G401.6 (cell line): Measurements from ENCODE around the gene IFIT3.

Experiments
- FAIRE-seq: peaks from 2 replicates; lab custom pipeline; 2012; peaks lifted over from hg19 to GRCh38; lab: Jason Lieb, UNC

The IFIT3 gene

GRCh38 chr10:89362929-89363328 is 35.1 kb downstream of the IFIT3 start:
- FAIRE-seq: no peak

- no peak for FAIRE-seq
These were observed 36.1 kb downstream of the IFIT3 start for GRCh38 chr10:89363729-89364442.

DNA sequence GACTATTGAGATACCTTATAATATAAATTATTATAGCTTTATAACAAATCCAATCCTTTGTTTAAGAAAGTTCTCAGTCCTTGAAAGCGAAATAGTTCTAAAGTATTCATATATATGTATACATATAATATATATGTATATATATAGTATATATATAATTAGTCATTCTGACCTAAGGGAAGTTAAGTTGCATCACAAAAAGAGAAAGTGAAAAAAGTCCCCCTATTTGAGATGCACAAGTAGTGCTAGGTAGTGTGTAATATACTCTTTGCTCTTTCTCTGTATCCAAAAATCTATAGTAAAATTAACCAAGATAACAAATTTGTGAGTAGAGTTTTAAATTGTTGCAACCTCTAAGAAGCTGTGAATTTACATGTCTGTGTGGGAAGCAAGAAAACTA is 36.7 kb downstream of the IFIT3 start:
- FAIRE-seq: no peak

GRCh38 chr10:89367529-89367928 is 39.7 kb downstream of the IFIT3 start:
- FAIRE-seq: no peak

- FAIRE-seq: no peak
These were observed 40.3 kb downstream of the IFIT3 start for GRCh38 chr10:89368129-89368528.

GRCh38 chr10:89369156-89370105 is 41.6 kb downstream of the IFIT3 start:
- no peak for FAIRE-seq

- FAIRE-seq: no peak
These were observed 43.3 kb downstream of the IFIT3 start for GRCh38 chr10:89371079-89371478.

- FAIRE-seq: no peak
These were observed 44.2 kb downstream of the IFIT3 start for GRCh38 chr10:89371987-89372386.

GRCh38 chr10:89373916-89374711 is 46.3 kb downstream of the IFIT3 start:
- no peak for FAIRE-seq

DNA sequence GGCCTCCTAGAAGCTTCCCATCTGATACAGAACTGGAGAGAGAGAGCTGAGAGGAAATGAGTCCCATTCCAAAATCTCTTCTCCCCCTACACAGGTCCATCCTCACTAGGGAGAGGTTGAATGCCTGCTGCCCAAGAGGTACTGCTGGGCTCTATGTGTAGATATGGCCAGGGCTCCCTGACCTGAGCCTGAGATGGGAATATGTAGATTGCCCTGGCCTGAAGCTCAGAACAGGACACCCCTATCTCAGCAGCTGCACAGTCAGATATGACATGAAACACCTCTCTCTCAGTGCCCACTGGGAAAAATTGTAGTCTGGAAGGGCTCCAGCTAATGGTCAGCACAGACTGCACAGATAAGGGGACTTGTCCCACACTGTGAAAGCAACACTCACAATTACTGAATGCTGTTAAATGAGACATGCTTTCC is 46.9 kb downstream of the IFIT3 start:
- no peak for FAIRE-seq

DNA sequence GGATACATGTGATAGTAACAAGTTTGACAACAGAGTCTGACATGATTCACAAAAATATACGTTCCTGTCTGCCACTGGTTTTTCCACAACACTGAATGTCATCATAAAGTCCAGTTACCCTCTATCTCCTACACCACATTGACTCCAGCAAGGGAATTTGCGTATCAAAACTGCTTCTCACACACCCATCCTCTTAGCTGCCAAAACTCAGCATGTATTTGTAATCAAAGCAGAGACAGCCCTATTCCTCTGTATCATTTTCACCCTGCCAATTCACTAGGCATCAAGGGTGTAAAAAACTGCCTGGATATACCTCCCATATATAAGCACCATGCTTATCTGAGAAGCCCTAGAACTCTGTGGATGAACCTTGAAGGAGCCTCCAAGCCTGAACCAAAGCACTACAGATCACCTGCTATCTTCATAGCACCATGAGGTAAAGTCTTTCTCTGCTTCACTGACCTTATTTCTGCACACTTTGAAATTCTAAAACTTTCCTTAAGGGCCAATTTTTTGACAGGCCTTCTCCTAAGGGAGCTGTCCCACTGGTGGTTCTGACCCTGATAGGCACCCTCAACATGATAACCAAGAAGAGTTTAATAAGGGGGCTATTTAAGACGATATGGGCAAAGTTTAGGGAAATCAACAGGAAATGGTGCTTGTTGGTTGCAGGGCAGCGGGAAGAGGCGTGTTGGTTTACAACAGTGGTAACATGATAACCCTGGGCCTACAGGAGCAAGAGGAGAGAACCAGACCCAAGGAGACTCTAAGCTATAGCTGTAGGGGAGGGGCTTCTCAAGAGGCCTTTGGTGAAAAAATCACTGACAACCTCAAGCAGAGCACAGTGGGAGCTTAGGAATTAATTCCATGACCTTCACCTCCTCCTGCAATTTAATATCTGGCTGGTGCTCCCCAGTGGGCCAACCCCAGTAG is 50.2 kb downstream of the IFIT3 start, which contains the start of gene IFIT1B:
Gene IFIT1B (plus strand): TSS at position 352 of the 933 bp plus-strand sequence. CDS start 80 bp downstream, at position 432.
- no peak for FAIRE-seq

- no peak for FAIRE-seq
These were observed 51.3 kb downstream of the IFIT3 start for GRCh38 chr10:89379103-89379502.

GRCh38 chr10:89382757-89383156 is 55.0 kb downstream of the IFIT3 start:
- FAIRE-seq: no peak

GRCh38 chr10:89384474-89385340 is 56.9 kb downstream of the IFIT3 start:
- FAIRE-seq: no peak

GRCh38 chr10:89388806-89389205 is 61.0 kb downstream of the IFIT3 start:
- no peak for FAIRE-seq

GRCh38 chr10:89389254-89389653 is 61.5 kb downstream of the IFIT3 start:
- no peak for FAIRE-seq
